Left lobe of liver (tissue), 2 donors: Measurements from ENCODE around the gene DPP7. TPM values are rescaled to one million over a fixed set of nuclear protein-coding genes. Genes with fewer than 3 reads are reported as not detected.

Source experiments
- ATAC-seq: fragments of 200-7000 bp; cut with Tn5 transposase; one replicate; pipeline ENCODE4 v1.9.1; 2020; ENCODE audit warnings: mild to moderate bottlenecking, moderate library complexity
- DNase-seq: peaks from one replicate; pipeline ENCODE4 v3.0.0-alpha.2; 2020; ENCODE audit warnings: low spot score
- total RNA-seq: library from RNA; stranded (reverse); gene quantifications from one replicate; pipeline ENCODE4 v1.2.1, GENCODE V29; 2021
- donor health status: DM: no; HTN: no; CAD: no; lungs with moderate emphysema.
- donor health status: DM: no; HTN: yes; CAD: no.

DPP7 gene
- total RNA-seq, result 87.0 TPM

GRCh38 chr9:137114613-137115393 is at the start of gene DPP7:
Gene DPP7 (minus strand): TSS chr9:137114733. CDS start chr9:137114713, 20 bp downstream.
- ATAC-seq, result peak; percentile 95

GRCh38 chr9:137163805-137164204 is 49.3 kb upstream of the DPP7 start:
- ATAC-seq (no peak), DNase-seq (no peak)

More at GRCh38 chr9:137114613-137115393, at the start of gene DPP7:
- peak; percentile 81 for DNase-seq

GRCh38 chr9:137163365-137163715 is 48.8 kb upstream of the DPP7 start:
- ATAC-seq (peak; percentile 6), DNase-seq (no peak)

GRCh38 chr9:137162505-137163364 is 48.2 kb upstream of the DPP7 start:
- peak; percentile 87 for ATAC-seq
- DNase-seq, result peak; percentile 57

- DNase-seq (no peak), ATAC-seq (no peak)
Measured at GRCh38 chr9:137161558-137162486, 47.3 kb upstream of the DPP7 start.

GRCh38 chr9:137160716-137161557 is 46.4 kb upstream of the DPP7 start:
- no peak for ATAC-seq
- no peak for DNase-seq

- DNase-seq, result no peak
- no peak for ATAC-seq
Measured at GRCh38 chr9:137160054-137160425, 45.5 kb upstream of the DPP7 start.

- no peak for ATAC-seq
Measured at GRCh38 chr9:137159105-137160053, 44.8 kb upstream of the DPP7 start.

GRCh38 chr9:137158625-137159024 is 44.1 kb upstream of the DPP7 start:
- ATAC-seq (no peak), DNase-seq (no peak)

More at GRCh38 chr9:137159105-137160053, 44.8 kb upstream of the DPP7 start:
- DNase-seq, result no peak

- ATAC-seq (no peak), DNase-seq (no peak)
Measured at GRCh38 chr9:137157618-137158415, 43.3 kb upstream of the DPP7 start.

GRCh38 chr9:137156567-137157375 is 42.2 kb upstream of the DPP7 start:
- ATAC-seq (peak; percentile 63), DNase-seq (no peak)

GRCh38 chr9:137152844-137153405 is 38.4 kb upstream of the DPP7 start:
- ATAC-seq, result no peak
- DNase-seq, result no peak

GRCh38 chr9:137150617-137151457 is 36.3 kb upstream of the DPP7 start:
- no peak for DNase-seq
- no peak for ATAC-seq

GRCh38 chr9:137149942-137150616 is 35.5 kb upstream of the DPP7 start:
- DNase-seq (no peak), ATAC-seq (no peak)

- ATAC-seq, result no peak
- DNase-seq, result no peak
Measured at GRCh38 chr9:137149363-137149762, 34.8 kb upstream of the DPP7 start.
